ENCODE measurements around the gene HOXA6.

HOXA6 gene

DNA sequence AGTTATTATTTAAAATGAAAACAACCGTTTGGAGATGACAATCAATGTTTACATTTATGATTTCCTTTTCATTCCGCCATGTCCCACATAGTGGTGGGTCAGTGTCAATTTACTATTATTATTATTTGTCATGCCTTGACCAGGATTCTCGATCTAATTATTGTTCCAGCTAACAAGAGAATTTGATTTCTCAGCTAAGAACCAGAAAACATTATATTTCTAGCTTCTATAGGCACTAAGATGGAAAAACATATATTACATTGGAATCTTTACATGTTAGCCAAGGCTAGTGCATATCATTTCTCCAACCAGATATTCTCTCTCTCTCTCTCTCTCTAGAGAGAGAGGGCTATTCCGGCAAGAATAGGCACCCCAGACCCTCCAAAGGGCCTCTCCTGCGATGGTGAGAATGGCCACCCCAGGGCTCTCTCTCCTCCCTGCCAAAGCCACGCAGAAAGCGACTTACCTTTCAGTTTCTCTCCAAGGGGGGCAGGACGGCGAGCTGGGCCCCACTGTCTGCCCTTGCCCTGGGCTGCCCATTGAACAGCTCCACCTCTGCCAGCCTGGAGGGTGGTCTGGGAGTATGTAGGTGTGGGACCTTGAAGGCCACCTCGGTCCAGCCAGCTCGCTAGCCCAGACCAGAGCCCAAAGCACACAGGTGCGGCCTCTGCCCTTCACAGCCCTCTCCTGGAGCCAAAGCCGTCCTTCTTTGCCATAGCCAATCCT, 2.4 kb upstream of the HOXA6 start:
- DNase-seq (ENCODE audit: low read depth in 2 of 2), result no peak

DNA sequence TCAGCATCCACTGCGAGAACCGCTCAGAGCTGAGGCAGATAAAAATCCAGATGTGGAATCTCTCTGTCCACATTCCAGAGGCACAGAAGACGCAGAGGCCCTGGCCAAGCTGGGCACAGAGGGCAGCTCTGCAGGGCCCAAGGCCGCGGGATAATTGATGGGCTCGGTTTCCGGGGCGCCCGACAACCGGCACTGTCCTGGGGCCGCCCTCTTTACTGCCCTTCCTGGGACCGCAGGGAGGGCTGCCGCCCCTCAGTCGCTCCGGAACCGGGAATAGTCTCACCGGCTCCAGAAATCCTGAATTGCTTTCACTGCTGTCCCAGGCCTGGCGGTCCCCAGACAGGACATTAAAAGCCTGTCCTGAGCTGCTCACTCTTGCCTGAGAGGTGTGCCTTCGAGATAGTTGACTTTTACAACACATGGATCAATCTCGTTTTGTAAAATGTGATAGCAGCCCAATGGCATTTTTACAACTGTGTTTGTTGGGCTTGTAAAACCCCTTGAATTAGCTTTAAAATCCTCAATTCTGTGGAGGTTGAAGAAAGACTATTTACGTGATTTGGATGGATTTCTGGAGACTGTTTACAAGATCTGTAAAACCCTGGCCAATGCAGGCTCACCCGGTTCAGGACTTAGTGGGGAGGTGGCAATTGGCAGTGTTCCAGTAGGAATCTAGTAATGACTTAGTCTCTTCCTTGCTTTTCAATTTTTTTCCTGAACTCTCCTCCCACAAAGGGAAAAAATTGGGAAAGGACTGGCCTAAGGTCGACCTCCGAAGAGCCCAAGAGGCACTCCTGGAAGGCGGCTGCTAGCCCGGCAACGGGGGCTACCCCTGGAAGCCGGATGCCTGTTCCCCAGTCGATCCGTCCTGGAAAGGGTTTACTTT, 1.4 kb upstream of the HOXA6 start:
- no peak for DNase-seq (ENCODE audit: low read depth in 2 of 2)

DNA sequence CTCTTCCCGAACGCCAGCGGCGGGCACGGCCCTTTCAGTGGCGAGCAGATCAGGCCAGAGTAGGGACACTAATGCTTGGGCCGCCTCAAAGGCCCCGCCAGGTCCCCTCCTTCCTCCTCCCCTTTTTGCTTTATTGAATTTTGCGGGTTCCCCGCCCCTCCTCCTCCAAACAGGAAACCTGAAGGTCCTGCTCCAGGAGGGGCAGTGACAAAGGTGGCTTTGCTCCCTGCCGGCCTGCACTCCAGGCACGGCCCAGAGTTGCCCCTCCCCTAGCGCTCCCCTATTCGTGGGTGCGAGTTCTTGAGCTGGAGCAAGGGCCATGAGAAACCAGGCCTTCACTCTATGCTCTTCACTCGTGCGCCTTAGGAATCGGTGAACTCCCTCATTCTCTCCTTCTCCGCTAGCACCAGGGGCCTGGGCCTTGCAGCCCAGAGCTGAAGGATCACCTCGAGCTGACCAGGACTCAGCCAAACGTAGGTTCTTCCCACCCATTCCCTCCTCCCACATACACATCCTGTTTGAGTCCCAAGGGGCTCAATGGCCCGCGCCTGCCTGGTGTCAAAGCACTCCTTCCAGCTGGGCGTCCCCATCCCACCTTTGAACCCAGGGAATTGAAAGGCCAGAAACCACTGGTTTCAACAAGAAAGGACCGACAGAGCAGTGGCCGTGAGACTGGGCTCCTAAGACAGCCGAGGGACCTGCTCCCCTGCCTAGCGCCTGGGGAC, 619 bp upstream of the HOXA6 start:
- no peak for DNase-seq (ENCODE audit: low read depth in 2 of 2)

DNA sequence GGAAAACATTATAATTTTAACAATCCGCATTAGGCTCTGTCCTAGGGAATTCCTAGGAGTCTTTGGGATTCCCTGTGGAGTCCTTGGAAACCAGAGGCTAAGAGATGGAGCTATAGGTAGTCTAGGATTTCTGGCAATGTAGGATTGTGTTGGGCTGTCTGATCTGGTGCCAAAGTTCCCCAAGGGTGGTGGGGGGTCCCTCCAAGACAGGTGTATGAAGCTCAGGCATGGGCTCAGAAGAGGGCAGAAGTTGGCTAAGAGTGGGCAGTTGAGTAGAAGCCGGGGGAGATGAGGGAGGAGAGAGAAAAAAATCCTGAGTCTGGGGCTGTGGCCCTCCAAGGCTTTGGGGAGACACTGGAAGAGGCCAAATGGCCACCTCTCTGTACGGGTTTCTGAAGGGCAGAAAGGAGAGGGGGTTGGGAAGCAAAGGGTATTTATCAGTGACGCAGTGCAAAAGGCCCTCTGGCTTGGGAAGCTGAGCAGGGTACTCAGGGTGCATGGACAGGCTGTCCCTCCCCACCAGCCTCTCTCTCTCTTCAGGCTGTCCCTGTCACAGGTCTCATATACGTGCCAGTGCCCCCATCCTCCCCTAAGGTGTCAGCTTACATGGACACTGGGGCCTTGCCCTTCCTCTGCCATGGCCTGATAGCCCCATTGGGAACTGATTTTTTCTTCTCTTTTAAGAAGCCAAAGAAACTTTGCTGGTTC, 929 bp downstream of the HOXA6 start:
- no peak for DNase-seq (ENCODE audit: low read depth in 2 of 2)

DNA sequence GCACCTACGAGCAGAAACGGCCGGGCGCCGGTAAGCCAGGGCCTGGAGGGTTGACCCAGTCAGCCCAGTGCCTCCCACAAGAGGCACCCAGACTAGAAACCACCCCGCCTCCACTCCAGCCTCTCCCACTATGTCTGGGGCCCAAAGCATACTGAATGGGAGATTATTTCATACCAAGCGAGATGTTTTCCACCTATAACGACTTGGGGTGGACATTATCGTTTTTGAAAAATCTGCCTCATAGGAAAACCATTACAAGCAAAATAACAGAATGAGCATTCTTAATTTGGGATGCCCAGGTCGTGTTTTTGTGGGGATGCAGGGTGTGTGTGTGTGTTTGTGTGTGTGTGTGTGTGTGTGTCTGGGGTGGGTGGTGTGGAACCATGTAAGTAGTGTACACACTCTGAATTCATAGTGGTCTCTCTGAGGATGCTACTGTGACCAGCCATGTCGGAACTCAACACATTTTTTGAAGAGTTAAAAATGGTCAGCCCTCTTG, 1.6 kb downstream of the HOXA6 start:
- no peak for DNase-seq (ENCODE audit: low read depth in 2 of 2)

DNA sequence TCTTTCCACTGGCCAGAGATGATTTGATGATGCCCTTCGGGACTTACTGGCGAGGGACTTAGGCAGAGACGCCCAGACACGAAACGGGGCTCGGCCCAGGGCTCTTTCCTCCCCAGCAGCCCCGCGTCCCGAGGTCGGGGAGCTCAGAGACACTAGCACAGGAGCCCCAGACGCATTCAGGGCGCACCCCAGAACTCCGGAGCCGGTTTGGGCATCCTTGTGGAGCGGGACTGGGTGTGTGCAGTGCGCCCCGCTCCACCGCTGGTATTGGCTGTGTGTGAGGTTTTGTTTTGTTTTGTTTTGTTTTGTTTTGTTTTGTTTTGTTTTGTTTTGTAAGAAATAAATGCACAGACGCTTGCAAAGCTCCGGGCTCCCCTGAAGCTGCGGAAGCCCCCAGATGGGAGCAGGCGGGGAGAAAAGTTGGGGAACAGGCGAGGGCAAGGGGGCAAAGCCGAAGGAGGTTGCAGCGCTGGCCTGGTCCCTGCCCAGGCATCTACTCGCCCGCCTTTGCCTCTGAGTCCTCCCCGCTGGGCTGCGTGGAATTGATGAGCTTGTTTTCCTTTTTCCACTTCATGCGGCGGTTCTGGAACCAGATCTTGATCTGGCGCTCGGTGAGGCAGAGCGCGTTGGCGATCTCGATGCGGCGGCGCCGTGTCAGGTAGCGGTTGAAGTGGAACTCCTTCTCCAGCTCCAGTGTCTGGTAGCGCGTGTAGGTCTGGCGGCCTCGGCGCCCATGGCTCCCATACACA, 2.2 kb downstream of the HOXA6 start:
- DNase-seq (ENCODE audit: low read depth in 2 of 2), result no peak

DNA sequence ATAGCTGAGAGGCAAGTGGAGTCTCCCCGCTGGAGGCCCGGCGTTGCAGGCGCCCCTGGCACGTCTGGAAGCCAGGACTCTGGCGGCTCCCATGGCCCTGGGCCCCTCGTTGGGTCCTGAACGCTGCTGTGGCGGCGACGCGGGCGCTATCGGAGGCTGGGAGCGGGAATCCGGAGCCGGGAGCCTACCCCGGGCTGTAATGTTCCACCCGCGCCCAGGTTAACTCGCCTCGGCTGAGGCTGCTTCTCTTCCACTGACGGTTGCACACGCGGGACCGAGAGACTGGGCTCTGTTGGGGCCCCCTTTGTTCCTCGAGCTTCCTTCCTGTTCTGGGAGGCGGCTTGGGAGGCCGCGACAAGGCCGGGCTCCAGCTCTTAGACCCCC, 2.8 kb downstream of the HOXA6 start:
- DNase-seq (ENCODE audit: low read depth in 2 of 2), result no peak

DNA sequence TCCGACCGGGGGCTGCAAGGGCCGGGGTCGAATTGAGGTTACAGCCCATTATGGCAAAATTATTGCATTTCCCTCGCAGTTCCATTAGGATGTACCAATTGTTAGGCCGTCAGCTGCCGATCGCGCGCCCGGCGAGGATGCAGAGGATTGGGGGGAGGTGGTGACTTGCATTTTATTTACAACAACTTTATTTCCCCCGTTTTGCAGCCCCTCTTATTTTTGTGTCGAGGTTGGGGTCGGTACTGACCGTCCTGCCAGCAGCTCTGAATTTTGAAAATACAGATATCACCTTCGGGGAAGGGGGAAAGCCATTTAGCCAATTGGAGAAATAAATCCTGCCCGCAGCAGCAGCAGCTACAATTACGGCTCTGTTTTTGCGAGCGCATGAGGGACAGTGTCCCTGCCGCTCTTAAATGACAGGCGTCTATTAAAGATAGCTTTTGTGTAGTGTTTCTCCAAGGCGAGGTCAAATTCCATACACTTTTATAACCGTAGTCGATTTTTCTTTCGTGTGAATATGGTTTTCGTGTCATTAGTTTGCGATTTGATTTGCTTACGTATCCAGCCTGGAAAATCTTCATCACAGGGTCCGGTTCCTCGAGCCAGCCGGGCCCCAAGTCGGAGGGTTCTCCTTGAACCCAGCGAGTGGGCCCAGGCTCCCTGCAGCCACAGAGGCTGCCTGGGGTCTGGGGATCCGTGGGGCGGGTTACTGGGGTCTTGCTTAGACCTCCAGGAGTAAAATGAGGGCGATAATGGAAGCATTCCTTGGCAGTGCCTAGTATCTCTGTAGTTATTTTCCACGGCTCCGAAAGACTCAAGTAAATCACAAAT, 3.4 kb downstream of the HOXA6 start:
- DNase-seq (ENCODE audit: low read depth in 2 of 2), result no peak

DNA sequence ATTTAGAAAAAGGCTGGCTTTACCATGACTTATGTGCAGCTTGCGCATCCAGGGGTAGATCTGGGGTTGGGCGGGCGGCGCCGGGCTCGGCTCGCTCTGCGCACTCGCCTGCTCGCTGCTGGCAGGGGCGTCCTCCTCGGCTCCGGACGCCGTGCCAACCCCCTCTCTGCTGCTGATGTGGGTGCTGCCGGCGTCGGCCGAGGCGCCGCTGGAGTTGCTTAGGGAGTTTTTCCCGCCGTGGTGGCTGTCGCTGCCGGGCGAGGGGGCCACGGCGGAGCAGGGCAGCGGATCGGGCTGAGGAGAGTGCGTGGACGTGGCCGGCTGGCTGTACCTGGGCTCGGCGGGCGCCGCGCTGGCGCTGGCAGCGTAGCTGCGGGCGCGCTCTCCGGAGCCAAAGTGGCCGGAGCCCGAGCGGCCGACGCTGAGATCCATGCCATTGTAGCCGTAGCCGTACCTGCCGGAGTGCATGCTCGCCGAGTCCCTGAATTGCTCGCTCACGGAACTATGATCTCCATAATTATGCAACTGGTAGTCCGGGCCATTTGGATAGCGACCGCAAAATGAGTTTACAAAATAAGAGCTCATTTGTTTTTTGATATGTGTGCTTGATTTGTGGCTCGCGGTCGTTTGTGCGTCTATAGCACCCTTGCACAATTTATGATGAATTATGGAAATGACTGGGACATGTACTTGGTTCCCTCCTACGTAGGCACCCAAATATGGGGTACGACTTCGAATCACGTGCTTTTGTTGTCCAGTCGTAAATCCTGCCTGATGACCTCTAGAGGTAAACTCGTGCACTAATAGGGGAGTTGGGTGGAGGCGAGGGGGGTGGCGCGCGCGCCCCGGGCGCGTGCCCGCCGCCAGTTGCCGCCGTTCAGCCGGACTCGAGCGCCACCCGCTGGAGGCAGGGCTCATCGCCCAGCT, 4.3 kb downstream of the HOXA6 start, which contains the start of gene HOXA5:
TSS of gene HOXA5 (minus strand) at position 659 of the 927 bp plus-strand sequence. CDS start at position 585, 74 bp downstream.
- DNase-seq (ENCODE audit: low read depth in 2 of 2), result no peak

DNA sequence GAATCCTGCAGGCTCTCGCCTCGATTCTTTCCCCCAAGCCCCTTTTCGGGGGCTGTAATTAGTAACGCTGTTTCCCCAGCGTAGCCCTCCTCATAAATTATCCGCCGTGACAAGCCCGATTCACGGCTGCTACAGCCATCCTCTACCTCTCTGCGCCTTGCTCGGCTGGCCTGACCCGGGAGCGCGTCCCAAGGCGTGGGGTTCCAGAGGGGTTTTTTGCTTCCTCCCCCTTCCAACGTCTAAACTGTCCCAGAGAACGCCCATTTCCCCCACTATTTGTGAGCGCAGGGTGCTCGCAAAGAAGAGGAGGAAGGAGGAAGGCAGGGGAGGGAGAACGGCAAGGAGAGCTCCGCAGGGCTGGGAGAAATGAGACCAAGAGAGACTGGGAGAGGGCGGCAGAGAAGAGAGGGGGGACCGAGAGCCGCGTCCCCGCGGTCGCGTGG, 5.0 kb downstream of the HOXA6 start:
- DNase-seq (ENCODE audit: low read depth in 2 of 2), result no peak

DNA sequence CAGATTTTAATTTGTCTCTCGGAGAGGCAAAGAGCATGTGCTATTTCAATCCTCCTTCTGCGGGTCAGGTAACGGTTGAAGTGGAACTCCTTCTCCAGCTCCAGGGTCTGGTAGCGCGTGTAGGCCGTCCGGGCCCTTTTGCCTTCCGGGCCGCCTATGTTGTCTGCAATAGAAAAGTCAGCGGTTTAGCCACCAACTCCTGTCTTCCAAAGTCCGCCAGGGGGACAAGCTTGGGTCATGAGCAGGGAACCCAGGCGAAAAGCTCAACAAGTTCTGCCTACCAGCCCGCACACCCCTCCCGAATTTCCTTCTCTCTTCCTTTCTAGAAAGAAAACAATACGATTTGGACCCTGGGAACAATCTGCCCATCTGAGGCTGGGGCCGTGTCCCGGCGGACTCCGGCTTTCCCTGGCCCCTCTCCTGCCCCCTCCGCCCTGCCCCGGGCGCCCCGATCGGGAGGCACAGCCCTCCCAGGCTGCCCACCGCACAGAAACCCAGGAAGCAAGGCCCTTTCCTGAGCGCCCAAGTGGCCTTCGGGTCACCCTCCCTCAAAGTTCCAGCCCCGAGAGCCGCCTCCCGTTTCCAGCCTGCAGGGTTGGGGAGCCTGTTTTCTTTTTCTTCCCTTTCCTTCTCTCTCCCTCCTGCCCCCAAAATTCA, 5.5 kb downstream of the HOXA6 start:
- DNase-seq (ENCODE audit: low read depth in 2 of 2), result no peak

DNA sequence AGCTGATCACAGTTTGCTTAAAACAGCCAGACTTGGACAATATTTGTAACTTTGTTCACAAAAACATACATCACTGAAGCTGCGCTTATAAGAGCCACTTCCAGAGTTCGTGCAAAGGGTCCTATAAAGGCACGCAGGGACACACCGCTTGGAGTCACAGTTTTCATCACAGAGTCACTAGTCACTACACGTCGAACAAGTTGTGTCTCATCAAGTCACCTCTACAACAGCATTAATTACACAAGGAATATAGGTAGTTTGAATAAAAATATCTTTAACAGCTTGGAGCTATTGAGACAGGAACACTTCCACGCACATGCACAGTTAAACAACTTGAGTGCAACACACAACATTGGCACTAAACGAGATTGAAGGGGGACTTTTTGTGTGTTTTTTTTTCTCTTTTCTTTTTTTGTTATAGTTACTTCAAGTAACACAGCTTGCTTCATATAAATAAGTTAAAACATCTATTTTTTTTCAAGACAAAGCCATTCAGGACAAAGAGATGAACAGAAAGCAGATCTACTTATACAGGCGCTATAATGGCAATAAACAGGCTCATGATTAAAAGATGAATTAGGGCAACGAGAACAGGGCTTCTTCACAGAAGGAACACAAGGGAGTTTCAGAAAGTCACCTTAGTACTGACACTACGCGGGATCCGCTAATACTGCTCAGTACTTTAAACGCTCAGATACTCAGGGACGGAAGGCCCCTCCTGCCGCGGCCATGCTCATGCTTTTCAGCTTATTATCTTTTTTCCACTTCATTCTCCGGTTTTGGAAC, 6.2 kb downstream of the HOXA6 start:
- no peak for DNase-seq (ENCODE audit: low read depth in 2 of 2)

DNA sequence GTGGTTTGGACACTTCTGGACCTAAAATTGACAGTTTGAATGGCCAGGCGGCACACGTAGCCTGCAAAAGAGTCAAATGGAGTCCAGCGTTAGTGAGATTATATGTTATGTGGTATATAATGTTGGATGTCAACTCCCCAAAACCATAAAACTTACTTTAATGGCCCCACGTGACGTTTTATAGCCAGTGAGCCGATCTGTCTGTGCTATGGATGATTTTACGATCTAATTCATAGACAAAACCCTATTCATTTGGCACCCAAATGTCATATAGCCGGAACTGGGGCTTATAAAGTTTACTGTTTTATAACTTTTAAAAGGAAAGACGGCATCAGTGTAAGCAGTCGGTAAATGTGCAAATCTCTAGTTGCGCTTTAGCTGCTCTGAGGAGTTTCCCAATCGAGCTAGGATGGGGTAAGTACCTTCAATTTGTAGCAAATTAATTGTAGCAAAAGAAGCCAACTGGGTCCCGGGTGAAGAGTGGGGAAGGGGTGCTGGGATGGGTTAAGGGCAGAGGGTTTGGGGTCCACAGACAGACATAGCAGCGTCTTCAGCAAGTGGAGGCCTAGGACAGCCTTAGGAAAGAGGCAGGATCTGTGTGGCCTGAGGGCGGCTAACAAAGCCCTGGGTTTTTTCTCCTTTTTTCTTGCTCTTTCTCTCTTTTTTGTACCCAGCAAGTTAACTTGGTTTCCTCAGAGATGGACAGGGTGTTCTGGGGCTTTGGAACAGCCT, 7.3 kb downstream of the HOXA6 start:
- DNase-seq (ENCODE audit: low read depth in 2 of 2), result no peak

DNA sequence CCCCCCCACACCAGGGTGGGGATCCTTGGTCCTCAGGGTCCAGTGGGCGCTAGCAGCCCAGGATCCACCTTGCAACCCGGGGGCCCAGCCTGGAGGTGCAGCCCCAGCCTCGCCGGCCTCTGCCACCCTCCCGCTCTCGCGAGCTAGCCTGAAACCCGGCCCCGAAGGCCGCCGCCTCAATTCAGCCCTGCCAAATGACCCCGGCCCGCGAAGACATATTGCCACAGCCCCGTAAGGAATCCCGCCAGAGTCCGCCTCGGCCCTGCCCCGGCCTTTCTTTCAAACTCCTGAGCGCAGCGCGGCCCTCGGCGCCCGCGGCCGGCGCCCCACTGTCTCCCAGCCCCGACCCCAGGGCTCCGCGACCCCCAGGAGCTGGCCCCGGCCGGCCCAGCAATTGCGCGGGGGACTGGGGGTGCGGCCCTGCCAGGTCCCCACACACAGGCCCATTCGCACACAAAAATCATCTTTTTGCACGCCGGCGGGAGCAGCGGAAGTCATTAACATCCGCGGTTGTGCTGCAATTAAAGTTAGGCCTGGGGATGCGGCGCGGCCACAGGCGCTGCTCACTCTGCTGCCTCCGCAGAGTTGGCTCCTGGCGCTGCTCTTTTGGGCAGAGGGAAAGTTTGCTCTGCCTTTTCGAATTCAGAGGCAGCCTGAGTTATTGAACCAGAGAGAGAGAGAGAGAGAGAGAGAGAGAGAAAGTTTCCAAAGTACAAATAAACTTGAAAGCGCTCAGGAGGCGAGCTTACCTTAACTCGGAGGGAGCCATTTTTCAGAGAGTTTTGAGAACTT, 8.0 kb downstream of the HOXA6 start:
- no peak for DNase-seq (ENCODE audit: low read depth in 2 of 2)

DNA sequence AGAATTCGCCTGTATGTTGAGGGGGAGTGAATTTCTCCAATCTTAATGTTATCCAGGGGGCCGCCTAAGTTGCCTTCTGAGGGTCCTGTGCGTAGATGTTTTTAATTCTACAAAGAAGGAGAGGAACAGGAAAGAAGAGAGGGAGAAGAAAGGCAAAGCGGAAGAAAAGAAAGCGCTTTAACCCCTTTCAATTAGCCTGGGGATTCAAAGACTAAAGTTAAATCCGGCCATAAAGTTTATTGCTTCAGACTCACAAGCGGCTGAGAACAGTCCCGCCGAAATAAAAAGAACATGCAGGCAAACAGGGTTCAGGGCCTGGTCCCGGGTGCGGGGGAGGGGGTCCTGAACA, 8.6 kb downstream of the HOXA6 start:
- no peak for DNase-seq (ENCODE audit: low read depth in 2 of 2)

DNA sequence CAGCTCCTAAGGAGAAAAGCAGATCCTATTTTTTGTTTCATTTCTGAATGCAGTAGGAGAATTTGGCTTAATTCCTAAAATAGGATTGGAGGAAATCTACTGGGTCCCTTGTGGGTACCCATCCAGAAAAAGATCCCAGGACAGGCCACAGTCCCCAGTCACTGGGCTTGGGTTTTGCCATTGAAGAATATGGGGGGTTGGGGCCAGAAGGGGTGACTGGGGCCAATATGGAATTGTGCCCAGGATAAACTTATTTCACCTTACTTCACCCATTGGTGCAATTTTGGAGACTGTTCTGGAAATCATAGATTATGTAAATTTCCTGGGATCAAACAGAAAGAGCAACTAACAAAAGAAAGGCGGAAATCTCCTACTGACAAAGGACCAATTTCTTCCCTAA, 9.1 kb downstream of the HOXA6 start:
- no peak for DNase-seq (ENCODE audit: low read depth in 2 of 2)

All from stimulated activated CD8-positive, alpha-beta memory T cell treated with anti-CD3 and anti-CD28 coated beads, Interleukin-7, amount 100 ng/mL, for 1 hour (primary cell).